ENCODE results near the gene DBP.
"Not testable (repeated sequence)": the region's sequence is repeated elsewhere in the genome, so short reads cannot be mapped to it uniquely, and the experiment has no call there.

Gene DBP

DNA sequence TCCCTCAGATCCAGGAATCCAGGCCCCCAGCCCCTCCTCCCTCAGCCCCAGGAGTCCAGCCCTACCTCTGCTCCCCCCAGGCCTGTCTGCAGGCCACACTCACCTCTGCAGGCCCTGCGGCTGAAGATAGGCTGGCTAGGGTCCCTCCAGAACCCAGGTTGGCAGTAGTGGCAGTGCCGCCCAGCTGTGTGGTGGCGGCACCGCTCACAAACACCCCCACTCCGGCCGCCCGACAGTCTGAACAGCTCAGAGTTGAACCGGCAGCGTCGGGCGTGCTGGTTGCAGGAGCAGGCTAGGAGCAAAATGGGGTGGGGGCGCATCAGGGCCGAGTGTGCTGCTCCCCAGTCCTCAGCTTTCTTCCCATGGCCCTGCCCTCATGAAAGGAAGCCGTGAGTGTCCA is 27.3 kb upstream of the DBP start:
- DNase-seq, result no peak

DNA sequence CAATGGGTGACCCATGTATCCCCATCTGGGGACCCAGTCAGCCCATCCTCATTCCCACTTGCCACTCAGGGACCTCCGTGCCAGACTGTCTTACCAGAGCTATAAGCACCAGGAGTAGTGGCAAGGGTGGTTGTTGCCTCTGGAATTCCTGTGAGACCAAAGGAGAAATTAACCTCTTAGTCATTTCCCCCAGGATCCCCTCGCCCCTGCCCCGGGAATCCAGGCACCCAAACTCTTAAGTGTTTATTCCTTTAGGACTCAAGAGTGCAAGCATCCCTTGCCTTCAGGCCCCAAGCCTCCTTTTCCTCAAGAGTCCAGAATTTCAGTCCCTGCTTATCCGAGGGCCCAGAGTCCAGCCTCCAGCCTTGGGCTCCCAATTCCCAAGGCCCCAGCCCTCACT is 26.5 kb upstream of the DBP start:
- DNase-seq, result no peak

GRCh38 chr19:48661711-48662090 is 24.5 kb upstream of the DBP start:
- DNase-seq, result no peak

DNA sequence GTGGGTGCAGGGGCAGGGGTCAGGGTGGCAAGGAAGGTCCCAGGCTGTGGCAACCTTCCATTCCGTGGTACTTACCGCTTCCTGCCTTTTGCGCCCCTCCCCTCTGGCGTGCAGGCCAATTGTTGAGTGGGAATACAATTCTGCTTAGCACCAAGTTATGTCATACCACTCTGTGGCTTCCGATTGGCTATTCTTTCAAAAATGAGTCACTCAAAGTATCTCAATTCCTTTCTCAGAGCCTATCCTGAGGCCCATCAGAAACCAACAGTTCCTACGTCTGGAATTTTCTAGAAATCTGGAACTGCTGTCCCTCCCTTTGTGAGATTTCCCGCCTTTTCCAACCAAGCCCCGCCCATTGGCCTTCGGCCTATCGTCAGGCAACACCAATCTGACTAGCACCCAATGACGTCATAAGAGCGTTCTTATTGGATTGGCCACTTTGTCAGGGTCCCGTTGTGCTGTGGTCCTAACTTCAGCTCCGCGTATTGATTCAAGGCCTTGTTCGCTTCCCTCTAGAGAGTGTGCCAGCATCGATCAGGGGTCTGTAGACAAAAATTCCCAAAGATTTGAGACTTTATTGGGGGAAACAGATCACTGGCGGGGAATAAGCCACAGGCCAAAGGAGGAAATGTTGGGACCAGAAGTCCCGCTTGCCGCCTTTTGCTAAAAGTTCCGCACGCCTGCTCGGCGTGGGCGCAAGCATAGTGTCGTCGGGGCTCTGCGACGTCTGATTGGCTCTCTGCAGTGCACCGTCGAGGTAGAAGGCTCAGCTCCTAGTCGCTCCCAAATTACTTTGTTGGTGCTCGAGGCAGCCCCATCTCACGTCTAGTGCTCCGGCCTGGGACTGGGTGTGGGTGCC is 23.9 kb upstream of the DBP start:
- peak; percentile 49 for DNase-seq

DNA sequence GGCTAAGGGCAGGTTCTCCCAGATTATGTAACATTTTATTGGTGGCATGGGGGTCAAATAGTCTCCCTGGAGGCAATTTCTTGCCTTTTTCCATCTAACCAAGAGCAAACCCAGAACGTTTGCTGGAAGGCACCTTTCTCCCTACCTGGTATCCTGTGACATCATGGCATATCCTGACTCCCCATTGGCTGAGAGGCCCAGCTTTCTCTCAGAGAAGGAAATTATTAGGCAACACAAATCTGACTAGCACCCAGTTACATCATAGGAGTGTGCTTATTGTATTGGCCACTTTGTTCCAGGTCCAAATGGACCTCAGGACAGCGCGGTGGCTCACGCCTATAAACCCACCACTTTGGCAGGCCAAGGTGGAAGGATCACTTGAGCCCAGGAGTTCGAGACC is 22.6 kb upstream of the DBP start:
- no peak for DNase-seq

GRCh38 chr19:48658483-48658882 is 21.3 kb upstream of the DBP start:
- no peak for DNase-seq

- DNase-seq, result not testable (repeated sequence)
Measured at GRCh38 chr19:48657828-48658227, 20.6 kb upstream of the DBP start.

DNA sequence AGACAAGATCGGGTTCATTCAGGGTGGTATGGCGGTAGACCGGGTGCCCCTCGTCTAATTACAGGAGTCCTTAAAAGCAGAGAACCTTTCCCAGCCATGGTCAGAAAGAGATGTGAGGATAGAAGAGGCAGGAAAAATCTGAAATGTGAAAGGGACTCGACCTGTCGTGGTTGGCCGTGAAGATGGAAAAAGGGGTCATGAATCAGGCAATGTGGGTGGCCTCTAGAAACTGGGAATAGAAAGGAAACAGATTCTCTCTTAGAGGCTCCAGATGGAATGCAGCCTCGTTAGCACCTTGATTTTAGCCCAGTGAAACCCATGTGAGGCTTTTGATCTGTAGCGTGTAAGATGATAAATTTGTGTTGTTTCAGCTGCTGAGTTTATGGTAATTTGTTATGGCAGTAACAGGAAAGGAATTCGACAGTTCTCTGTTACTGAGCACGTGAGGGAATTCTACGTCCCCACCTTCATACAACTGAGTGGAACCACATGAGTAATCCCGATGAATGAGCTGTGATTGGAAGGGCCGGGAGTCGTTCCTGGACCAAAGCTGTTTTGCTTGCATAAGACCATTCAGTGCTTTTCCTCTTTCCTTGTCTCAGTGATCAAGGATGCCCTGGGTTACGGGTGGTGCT is 19.8 kb upstream of the DBP start:
- DNase-seq, result no peak

DNA sequence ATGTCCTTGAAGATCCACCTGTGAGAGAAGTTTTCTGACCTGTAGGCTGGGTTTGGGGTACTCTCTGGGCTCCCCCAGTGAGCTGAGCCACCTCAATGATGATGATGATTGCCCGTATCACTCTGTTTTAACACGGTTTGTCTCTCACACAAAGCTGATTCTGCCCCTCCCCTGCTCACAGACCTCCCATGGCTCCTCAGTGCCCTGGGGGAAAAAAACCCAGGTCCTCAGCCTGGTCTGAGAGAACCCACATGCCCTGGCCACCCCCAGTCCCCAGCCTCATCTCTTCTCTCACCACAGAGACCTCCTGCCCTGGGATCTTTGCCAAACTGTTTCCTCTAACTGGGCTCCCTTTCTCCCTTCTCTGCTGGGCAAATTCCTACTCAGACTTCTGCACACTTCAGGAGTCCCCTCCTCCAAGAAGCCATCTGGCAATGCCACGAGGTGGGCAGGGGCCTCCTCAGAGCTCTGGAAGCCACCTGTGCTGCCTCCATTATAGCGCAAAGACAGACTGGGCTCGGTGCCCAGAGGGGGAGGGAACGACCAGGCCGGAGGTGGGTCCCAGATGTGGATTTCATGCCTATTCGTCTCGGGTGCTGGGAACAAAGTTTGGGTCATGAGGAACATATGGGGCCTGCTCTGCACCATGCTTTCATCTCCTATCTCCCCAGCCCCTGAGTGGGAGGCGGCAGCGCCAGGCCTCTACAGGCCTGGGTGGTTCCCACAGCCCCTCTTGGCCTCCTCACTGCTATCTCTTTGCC is 17.3 kb upstream of the DBP start:
- DNase-seq, result no peak

DNA sequence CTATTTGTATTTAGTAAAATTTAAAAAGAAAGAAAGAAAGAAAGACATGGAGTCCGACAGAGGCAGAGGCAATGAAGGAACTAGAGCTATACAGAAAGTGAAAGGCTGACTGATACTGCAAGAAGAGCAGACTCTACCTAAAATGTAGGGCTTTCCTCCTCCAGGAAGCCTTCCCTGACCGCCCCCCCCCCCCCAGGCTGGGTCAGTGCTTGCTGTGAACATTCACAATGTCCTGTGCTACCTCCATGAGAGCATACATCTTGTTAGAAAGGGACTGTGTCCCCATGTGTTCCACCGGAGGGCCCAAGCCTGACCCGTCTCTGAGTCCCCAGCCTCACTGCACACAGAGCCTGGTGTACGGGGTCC is 14.5 kb upstream of the DBP start:
- DNase-seq, result no peak

DNA sequence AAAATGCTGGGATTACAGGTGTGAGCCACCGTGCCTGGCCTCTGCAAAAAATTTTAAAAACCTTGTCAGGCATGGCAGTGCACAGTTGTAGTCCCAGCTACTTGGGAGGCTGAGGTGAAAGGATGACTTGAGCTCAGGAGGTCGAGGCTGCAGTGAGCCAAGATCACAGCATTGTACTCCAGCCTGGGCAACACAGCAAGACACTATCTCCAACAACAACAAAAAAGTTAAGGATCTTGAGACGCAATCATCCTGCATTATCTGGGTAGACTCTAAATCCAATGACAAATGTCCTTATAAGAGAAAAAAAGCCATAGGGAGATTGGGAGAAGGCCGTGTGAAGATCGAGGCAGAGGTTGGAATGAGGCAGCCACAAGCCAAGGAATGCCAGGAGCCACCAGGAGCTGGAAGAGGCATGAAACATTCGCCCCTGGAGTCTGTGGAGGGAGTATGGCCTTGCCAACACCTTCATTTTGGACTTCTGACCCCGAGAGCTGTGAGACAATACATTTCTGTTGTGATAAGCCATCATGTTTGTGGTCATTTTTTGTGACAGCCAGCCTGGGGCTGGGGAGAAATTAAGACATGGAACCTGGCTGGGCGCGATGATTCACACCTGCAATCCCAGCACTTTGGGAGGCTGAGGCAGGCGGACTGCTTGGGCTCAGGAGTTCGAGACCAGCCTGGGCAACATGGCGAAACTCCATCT is 13.9 kb upstream of the DBP start:
- DNase-seq, result no peak

- DNase-seq, result no peak
Measured at GRCh38 chr19:48648134-48648533, 11.0 kb upstream of the DBP start.

- peak; percentile 94 for DNase-seq
Measured at GRCh38 chr19:48646722-48647216, 9.6 kb upstream of the DBP start.

GRCh38 chr19:48646001-48646721 is 9.0 kb upstream of the DBP start, which contains the start of gene CA11:
Gene CA11 (minus strand): TSS chr19:48646187. CDS start chr19:48645632, 555 bp downstream.
- peak; percentile 89 for DNase-seq

DNA sequence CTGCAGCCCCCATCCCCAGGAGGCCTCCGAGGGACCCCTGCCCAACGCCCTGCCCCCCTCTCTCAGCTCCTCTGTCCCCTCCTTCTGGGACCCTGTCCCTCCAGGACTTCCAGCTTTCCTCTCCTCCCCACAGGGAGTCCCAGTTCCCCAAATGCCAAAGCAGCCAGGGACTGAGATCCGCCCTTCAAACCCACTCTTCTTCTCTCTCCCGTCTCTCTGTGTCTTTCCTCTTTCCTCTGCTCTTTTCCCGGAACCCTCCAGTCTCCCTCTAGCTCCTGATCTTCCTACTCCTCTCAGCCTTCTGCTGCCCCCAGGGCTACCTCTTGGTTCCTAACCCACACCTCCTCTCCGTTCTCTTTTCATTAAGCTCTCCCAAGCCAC is 8.4 kb upstream of the DBP start:
- DNase-seq, result no peak

- peak; percentile 69 for DNase-seq
Measured at GRCh38 chr19:48644839-48645619, 7.8 kb upstream of the DBP start.

DNA sequence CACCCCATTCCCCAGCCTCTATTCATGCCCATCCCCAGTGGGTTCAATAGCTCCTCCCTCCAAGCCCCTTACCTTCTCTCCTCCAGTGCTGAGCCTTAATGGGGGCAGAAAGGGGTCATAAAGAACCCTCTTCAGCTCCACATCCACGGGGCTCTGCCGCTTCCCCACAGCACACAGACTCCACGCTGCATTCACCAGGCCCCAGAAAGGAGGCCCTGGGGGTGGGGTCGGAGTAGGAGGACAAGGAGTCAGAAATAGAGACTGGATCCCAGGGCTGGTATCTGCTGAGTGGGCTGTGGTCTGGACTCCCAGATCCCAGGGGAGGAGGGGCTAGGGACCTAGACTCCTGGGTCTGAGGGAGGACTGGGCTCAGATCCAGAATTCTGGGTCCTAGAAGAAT is 7.2 kb upstream of the DBP start:
- DNase-seq, result no peak

- DNase-seq, result no peak
Measured at GRCh38 chr19:48642862-48643261, 5.7 kb upstream of the DBP start.

DNA sequence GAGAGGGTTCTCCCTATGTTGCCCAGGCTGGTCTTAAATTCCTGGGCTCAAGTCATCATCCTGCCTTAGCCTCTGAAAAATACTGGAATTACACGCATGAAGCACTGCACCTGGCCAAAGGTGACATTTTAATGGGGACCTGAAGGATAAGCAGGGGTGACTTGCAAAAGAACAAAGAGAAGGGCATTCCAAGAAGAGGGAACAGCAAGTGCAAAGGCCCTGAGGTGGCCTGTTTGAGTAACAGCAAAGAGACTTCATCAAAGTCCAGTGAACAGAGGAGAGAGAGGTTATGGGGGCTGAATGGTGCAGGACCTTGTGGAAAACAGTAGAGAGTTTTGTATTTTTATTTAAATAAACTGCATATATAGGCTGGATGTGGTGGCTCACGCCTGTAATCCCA is 4.7 kb upstream of the DBP start:
- DNase-seq, result no peak

DNA sequence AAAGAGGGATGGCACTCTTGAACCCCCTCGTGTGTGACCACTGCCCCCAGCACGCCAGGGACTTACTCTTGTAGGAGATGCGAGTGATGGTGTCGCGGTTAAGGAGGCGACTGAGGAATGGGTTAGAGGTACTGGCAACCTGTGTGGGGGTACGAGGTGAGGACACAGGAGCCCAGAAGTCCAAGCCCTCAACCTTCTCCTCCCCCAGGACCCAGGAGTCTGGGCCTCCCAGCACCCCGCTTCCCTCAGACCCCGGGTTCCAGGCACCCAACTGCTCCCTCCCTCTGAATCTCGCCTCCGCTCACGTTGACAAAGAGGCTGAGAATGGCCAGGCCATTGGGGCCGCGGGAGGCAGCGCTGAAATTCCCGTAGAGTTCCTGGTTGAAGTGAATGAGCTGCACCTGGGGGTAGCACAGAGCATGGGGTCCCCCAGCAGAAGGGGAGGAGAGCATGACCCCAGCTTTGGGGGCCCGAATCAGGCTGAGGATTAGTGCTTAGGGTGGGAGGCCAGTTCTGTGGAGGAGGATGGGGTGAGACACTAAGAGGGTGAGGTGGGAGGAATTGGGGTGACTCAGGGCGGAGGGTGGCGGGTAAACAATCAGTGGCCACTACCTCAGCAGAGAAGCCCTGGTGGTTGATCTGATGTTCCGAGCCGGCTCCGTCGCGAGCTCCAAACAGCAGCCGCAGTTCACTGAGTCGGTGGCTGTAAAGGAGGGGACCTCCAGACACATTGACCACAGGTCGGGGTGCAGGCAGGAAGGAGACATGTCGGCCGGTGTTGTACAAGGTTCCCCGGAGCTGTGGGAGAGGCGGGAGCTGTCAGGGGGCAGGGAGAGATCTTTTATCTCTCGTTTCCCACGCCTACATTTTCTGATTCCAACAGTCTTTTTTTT is 2.5 kb upstream of the DBP start:
- DNase-seq, result no peak
